Medulla oblongata (tissue), 1 donor: ENCODE measurements around the gene MAGI1.

Source experiments
- DNase-seq: peaks from one replicate; pipeline ENCODE4 v3.0.0-alpha.2; 2015; ENCODE audit errors: extremely low spot score

The MAGI1 gene

DNA sequence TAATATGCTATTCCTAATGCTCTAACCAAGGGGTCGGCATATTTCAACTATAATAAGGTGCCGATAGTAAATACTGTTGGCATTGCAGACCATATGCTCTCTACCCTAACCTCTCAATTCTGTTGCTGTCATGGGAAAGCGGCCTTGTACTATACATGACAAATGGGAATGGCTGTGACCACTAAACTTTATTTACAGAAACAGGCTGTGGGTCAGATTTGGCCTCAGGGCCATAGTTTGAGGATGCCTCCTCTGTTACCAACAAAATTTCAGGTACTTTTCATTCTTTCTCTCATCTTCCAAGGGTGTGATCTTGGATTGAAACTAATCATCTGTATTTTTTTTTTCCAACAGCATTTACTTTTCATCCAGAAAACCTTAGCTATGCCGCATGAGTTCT, 242.0 kb downstream of the MAGI1 start:
- DNase-seq, result no peak

DNA sequence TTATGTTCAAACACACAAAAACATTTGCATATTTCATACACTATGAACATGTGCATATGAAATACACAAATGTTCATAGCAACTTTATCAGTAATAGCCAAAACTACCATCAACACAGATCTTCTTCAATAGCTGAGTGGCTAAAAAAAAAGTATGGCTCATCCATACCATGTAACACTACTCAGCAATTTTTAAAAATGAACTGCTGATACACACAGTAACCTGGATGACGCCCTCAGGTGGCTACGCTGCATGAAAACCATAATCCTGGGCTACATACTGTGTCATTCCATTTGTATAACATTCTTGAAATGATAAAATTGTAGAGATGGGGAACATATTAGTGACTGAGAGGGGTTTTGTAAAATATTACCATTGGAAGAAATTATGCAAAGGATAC, 243.6 kb downstream of the MAGI1 start:
- no peak for DNase-seq

DNA sequence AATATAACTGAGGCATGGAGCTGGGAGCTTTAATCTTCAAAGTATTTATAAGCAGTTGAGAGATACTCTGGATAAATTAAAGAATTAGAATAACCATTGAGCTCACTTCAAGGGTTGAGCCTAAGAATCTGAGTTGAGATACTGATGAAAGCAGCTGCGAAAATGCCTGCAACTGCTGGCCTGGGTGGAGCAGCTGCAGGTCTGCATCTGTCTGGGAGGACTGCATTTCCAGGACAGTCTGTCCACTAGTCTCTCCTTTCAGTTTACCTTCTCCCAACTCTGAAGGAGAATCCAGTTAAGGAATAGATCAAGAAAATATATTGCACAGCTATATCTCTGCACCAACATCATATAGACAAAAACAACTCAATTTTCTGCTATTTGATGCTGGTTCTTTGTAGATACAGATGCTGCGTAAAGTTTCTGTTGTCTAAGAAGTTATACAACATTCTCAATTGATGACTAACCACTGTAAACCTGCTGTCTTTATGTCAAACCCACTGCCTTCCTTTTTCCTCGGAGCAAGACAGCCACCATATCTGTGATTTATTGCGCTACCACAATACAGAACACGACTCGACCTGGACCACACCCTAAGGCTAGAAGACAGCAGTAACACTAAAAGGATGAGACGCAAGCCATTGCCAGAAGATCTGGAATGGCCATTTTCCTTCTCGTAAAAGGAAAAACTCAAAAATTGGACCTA, 245.1 kb downstream of the MAGI1 start:
- DNase-seq, result no peak

DNA sequence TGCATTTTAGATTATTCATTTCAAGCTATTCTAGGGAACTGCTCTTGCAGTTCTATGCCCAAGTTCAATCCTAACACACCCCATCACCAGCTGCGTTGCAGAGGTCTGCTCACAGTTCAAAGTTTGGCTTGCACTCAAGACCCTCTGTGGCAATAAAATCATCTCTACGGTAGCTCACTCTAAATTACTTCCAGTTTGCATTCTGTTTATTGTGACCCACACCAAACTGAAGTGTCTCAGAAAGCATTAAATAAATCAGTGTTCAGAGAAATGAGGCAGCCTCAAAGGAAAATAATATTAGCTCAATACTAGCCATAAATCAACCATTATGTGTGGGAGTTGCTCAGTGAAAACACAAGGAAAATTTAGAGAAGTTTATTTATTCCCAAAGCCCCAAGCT, 250.3 kb downstream of the MAGI1 start:
- no peak for DNase-seq

DNA sequence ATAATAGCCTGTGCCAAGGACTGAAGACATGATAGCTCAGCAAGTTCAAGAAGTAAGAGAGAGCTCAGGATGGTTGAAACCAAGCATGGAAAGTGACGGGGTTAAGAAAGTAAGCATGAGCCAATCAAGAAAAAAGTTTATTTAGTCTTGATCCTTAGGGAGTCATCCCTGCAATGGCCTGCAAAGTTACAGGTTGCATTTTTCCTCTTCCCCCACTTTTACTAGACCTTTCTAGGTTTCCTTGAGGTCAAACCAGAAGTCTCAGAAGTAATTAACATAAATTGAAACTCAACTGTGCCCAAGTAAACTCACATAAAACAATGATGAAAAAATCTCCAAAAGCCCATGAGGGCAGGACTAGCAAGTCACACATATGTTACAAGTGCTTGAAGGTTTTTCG, 250.9 kb downstream of the MAGI1 start:
- DNase-seq, result no peak

DNA sequence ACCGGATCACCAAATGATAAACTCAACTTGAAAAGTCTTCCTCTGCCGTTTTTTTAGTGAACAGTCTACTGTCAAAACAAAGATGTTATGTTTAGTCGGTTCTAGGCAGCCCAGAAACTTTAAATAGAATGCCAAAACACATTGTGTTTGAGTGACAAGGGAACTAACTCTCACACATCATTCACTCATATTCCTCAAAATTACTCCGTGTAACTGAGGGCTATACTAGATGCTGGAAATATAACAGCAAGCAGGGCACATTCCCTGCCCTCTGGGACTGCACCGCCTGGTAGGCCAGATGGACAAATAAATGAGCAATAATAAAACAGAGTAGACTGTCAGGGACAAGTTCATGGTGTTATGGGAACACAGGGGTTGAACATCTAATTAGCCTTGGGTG, 251.4 kb downstream of the MAGI1 start:
- no peak for DNase-seq

DNA sequence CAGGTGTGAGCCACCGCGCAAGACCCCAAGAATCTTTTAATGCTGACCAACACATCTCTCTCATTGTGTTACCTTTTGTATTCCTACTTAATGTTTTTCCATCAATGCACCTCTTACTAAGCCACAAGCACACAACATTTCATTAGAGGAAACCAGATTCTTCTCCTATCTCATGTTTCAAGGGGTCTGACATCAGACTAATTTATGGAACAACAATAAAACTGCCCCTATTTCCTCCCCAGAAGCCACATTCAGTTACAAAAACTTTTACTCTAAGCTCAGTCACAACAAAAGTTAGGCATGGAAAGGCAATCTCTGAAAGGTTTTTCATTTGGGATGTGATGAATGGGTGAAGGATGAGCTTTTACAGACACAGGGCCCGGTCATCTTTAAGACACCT, 251.8 kb downstream of the MAGI1 start:
- no peak for DNase-seq

DNA sequence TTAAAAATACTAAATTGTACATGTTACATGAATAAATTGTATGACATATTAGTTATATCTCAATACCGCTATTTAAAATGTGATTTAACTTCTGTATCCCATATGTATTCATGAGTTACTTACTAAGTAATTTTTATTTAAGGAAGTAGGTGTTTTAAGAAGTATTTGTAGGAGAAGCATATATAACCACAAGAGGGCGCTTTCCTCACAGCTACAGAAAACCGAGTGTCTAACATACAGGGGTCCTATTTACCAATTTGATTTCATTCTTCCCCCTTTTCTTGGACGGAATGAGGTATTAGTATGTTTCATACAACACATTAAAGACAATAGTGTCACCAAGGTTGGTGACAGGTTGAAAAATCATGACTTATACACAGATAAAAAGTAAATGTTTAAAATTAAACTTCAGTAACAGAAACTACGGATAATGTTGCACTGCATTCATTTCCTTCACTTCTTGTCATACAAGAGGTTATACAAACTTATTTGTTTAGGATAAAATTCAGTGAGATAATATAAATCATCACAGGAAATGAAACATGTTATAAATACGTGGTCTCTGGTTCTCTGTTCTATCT, 253.6 kb downstream of the MAGI1 start:
- DNase-seq, result peak; percentile 80

DNA sequence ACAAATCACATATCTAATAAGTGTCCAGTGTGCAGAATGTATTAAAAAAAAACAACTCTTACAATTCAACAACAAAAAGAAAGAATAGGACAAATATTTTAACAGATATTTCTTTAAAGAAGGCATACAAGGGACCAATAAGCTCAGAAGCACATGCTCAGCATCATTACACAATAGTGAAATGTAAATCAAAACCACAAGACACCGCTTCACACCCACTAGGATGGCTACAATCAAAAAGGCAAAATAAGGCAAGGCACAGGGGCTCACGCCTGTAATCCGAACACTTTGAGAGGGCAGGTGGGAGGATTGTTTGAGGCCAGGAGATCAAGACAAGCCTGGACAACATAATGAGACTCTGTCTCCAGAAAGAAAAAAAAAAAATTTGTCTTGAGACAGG, 255.6 kb downstream of the MAGI1 start:
- DNase-seq, result no peak

DNA sequence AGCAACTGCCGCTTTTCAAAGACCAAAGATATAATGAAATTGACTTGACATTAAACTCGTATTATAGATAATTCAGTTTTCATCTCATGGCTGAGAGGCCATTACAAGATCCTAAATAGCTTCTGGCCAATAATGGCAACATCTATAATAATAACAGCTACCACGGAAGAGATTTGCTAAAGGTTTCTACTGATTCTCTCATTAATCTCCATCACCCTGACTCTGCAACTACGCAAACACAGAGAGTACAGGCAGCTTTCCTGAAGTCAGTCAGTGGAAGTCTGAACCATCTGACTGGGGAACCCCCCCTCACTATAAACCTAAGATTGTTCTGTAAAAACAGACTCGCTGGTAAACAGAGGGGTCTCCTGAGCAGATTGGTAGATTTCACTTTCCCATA, 257.1 kb downstream of the MAGI1 start:
- no peak for DNase-seq

DNA sequence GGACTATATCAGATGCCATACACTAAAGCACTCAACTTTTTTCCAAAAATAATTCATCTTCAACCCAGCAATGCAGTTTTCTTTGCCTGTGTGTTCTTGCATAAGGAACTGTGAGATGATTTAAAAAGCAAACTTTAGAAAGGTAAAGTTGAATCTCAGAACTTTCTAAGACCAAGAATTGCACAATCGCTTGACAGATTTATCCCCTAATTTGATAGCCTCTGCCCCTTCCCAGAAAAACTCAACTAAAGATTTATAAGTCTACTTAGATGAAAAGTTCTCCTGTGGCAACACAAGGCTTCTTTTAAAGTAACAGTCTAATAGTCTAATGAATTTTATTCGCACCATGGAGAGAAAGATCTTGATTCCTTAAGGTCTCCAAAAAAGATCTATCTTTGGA, 259.3 kb downstream of the MAGI1 start:
- no peak for DNase-seq

DNA sequence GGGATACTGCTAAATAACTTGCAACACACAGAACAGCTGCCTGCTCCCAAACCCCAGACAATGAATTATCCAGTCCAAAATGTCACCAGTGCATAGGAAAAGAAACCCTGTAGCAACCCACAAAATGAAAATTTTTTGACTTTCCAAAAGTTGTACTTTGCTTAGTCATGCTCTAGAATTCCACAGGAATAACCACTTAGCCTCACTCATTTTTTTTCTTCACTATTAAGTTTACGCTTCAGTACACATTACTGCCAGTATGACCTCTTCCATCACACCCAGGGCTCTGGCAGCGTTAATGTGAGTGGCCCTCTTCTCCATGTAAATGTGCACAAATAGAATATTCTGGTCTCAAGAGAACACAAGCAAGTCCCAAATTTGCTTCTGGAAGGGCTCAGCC, 259.8 kb downstream of the MAGI1 start:
- DNase-seq, result no peak

DNA sequence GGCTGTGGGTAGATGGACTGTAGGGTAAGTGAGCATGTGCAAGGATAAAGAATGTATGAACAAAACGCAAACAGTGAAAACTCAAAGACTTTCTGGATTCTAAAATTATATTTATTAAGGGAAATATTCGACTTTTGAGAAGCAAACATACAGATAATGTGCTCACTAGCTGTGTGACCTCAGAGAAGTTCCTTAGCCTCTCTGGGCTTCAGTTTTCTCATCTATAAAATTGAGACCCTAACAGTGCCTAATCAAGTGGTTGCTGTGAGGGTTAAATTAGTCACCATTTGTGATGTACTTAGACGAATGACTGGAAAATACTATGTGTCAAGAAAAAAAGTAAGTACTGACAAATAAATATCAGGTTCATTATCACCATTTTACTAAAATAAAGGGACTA, 261.7 kb downstream of the MAGI1 start:
- DNase-seq, result no peak

DNA sequence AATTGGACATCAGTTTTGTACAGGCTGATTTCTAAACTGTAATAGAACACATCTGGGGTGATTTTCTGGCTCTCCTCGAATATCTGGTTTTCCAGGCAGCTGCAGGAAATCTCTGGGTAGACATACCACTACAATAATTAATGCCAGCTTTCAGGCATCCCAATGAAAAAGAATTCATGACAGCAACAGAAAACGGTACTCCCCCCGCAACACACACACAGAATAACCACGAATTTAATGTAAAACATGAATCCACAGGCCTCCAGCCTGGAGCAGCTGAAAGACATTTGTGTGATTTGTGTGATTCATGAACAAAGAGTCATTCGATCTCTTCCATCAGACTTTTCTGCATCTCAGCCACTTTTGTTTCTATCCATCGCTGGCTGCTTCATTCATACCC, 262.2 kb downstream of the MAGI1 start:
- peak; percentile 15 for DNase-seq

DNA sequence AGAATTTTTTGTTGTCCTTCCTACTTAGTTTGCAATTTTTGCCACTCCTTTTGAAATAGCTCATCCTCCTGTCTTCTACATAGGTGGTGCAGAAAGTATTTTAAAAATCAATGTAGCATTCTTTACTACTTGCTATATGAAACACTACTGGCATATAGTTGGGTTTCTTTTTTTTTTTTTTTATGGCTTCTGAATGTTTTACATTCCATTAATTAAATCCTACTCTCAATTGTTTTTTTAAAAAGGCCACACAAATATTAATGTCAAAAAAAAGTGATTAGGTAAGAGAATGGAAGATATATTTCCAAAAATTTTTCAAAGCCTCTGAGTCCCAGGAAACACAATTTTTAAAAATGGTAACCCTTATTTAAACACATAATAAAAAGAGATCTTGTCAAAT, 262.6 kb downstream of the MAGI1 start:
- DNase-seq, result no peak

DNA sequence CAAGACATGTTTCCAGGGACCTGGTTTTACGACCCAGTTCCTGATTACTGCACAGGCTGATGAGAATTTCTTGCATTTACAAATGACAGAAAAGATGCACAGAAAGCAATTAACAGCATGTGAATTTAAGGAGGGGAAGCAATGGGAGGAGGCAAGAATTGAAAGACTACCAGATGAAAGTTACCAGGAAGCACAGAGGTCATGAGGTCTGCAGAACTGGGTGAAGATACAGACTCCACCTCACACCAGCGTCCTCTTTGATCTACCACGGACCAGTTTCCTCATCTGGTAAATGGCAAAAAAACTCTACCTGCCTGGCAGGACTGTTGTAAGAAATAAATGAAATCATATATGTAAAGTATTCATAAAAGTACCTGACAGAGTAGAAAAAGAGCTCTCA, 266.0 kb downstream of the MAGI1 start:
- DNase-seq, result no peak

DNA sequence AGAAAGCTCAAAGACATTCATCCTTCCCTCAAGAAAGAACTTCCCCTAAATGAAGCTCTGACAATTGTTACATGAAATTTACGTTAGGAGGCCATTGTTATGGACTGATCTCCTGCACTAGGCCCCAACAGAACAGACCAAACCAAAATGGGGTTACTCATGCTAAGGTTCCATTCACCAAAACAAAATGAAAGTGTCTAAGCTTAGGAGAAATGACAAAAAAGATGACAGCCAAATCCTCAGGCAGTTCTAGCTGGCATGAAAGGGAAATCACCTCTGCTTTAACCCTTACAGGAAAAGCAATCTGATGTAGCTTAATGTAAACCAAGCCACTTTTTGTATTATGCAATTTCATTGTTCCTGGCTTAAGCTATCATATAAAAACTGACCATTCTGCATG, 271.2 kb downstream of the MAGI1 start:
- no peak for DNase-seq

DNA sequence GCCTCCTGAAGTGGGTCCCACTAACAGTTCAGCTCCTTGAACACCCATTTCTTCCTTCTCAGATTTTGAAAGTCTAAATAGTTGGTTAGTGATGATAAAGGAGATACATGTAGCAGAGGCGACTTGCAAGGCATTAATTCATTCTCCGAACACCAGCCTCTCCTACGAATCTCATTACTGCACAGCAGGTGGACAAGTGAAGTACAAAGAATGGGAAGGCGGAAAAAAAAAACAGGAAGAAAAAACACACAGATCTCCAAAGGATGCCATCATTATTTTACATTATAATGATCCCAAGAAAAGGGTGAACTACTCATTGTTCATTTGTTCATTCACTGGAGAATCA, 276.5 kb downstream of the MAGI1 start:
- no peak for DNase-seq

DNA sequence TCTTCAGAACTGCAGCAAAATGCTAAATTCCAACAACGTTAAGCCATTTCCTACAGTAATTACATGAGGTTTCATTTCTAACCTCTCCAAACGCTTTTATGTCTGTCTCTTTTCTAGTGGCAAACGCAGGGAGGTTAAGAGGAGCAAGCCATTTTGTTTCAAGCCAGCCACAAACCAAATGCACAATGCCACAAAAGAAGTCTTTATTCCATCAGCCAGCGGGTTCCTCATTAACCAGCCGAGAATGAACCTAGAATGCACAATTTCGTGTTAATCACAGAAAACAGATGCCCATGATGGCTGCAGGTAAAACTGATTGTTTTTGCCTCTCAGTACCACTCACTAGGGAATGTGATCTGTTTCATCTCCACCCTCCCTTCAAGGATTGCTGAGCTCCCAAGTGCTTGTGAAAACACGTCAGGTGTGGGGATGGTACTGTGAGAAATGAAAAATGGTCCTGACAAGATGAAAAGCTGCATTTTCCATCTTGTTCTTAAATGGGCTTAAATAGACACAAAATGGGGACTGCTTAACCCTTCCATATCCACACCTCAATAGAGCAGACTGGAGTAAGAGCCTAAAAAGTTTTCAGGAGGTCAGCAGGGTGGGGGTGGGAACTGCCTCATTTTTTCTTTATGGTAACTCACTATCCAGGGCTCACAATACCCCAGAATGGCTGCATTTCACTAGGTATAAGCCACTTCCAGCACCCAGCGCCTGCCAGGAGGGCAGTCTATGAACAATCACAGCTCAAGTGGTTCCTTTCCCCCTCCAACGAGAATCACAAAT, 277.1 kb downstream of the MAGI1 start:
- DNase-seq, result peak; percentile 72

DNA sequence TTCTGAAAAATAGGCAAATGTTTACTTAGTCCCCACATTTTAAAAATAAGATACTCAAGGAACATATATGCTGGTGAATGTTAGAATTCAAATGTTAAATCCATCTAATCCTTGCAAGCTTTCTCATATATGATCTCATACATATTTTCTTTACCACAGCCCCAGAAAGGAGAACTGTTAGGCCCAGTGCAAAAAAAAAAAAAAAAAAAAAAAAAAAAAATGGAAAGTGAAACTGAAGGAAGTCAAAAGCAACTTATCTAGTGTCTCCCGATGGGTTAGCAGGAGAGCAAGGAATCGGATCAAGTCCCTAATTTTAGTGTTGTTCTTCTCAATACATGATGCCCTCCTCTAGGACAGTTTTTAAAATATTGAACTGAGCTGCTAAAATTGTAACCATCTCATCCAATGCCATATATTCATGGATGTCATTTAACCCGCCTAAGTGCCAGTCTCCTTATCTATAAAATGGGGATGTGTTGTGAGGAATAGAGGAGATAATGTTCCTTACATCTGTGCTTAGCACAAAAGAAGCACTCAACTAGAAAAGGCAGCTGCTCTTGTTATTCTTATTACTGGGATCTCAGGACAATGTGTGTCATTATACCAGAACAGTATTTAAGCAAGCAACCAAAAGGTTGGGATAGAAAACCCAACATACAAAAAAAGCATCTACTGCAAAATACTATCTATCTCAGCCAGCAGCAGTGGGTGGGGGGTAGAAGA, 279.7 kb downstream of the MAGI1 start:
- DNase-seq, result peak; percentile 73

DNA sequence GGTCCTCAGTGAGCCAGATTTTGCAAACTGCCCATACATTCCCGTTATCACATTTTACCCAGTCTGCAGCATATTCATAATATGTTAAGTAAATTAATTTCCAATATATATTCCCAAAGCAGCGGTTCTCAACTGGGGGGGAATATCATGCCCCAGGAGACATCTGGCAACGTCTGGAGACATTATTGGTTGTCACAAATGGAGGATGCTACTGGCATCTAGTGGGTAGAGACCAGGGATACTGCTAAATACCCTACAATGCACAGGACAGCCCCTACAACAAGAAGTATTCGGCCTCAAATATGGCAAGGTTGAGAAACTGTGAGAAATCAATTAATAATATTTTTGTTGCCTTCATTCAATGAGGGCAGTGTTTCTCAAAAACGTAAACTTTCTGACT, 280.3 kb downstream of the MAGI1 start:
- no peak for DNase-seq

DNA sequence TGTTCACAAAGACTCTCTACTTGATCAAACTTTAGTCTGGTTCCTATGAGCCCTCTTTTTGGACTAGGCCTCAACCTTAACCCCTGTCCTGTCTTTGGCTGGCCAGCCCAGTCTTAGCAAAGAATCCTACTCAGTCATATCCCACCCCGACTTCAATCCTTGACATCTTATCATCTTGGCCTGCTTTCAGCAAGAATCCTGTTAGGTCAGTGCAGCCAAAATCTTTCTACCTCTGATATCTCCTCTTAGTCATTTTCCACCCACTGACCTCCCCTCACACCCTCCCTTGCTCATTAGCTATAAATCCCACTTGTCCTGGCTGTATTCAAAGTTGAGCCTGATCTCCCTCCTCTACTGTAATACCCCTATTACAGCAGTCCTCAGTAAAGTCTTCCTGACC, 286.1 kb downstream of the MAGI1 start:
- no peak for DNase-seq
